GM10847 (cell line): ENCODE data around the gene EXTL1.

Experiments used
- POLR2A ChIP-seq: IDR thresholded peaks from 2 replicates; pipeline ENCODE4 v1.6.1; 2011; ENCODE audit not compliant: insufficient read length; ENCODE audit errors: extremely low read depth

EXTL1 gene

GRCh38 chr1:25993197-25993951 lies 28.2 kb upstream of the EXTL1 start:
- TF ChIP-seq POLR2A: no peak

- no peak for TF ChIP-seq POLR2A
These were observed 27.0 kb upstream of the EXTL1 start for GRCh38 chr1:25994402-25995150.

GRCh38 chr1:25996966-25997827 lies 24.4 kb upstream of the EXTL1 start:
- no peak for TF ChIP-seq POLR2A

GRCh38 chr1:25997828-25998761 lies 23.5 kb upstream of the EXTL1 start, which contains the start of gene PAFAH2:
PAFAH2 (minus strand) TSS chr1:25998063; CDS start chr1:25990816, 7,247 bp downstream.
- TF ChIP-seq POLR2A: no peak

GRCh38 chr1:25999041-25999800 lies 22.4 kb upstream of the EXTL1 start:
- no peak for TF ChIP-seq POLR2A

- no peak for TF ChIP-seq POLR2A
These were observed 18.3 kb upstream of the EXTL1 start for GRCh38 chr1:26003262-26003661.

- TF ChIP-seq POLR2A: no peak
These were observed 17.8 kb upstream of the EXTL1 start for GRCh38 chr1:26003756-26004155.

GRCh38 chr1:26005434-26006105 lies 16.0 kb upstream of the EXTL1 start:
- no peak for TF ChIP-seq POLR2A

GRCh38 chr1:26006710-26007109 lies 14.9 kb upstream of the EXTL1 start:
- no peak for TF ChIP-seq POLR2A

GRCh38 chr1:26009796-26010447 lies 11.7 kb upstream of the EXTL1 start:
- TF ChIP-seq POLR2A: no peak

GRCh38 chr1:26010825-26011224 lies 10.8 kb upstream of the EXTL1 start:
- no peak for TF ChIP-seq POLR2A

- TF ChIP-seq POLR2A: no peak
These were observed 8.7 kb upstream of the EXTL1 start for GRCh38 chr1:26012864-26013263.

- no peak for TF ChIP-seq POLR2A
These were observed 7.4 kb upstream of the EXTL1 start for GRCh38 chr1:26014179-26014578.
